HG03159 (cell line): ENCODE measurements around the gene DGKG.

ENCODE experiments used
- ATAC-seq: cut with Tn5 transposase; IDR thresholded peaks from one replicate; pipeline ENCODE4 v1.9.1; 2021; ENCODE audit warnings: mild to moderate bottlenecking, moderate library complexity; ENCODE audit not compliant: unreplicated experiment

The DGKG gene

DNA sequence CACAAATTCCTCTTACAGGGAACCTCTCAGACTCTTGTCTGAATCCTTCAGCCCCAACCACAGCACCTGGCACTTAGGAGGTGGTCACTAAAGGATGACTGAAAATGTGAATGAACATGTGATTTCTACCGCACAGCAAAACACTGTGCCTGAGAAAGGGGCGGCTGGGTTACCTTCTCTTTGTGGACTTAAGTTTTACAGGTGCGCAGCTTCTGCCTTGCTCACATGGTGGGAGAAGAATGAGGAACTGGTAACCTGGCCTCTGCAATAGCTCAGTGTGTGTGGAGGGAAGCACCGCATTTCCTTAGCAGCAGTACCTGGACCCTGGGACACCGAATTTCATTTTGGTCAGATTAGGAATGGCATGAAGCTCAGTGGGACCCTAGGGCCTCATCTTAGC lies 243.3 kb downstream of the DGKG start:
- no peak for ATAC-seq

DNA sequence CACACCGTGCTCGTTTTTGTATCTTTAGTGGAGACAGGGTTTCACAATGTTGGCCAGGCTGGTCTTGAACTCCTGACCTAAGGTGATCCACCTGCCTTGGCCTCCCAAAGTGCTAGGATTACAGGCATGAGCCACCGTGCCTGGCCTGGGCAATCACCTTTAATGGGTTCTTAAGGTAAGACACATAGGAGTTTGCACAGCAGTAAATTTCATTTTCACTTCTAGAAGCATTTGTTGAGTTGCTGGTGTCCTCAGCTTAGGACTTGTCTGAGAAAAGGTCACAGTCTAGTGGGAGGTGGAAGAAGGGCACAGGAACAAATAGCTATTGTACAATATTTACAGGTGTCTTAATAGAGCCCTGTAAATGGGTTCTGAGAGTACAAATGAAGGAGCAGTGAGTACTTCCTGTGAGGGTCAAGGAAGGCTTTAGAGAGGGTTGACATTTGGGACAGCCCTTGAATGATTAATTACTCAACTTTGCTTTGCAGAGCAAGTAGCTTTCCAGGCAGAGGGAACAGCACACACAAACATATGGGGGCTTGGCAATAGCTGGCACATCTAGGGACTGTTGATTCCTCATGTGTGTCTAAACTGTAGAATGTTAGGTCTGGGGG lies 244.4 kb downstream of the DGKG start:
- no peak for ATAC-seq

DNA sequence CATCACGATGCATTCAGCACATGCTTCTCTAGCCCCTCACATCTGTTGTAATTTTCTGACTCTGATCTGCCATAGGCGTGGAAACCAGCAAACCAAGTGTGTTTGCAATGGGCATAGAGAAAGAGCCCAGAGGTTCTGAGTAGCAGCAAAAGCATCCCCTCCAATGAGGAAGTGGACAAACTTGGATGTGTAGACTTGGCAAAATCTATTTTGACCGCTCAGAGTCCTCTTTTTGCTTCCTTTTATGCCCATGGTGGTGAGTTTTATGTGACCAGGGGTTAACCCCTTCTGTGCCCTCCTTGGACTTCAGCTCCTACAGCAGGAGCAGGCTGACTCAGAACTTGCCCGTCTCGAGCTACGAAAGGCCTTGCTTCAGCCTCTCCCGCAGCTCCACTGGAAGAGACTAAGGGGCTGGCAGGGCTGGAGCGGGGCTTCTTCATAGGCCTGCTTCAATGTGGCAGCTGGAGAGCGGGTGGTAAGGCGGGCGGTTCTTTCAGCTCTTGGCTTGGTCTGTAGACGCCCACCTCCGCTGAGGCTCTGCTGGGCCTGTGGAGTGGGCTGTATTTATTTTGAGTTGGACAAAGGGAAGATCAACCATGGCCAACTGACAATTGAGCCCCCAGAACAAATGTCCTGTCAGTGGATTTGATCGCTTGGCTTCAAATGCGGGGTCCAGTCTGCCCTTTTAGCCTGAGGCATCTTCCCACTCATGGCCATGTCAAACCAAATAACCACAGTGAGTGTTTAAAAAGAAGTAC lies 246.6 kb downstream of the DGKG start:
- ATAC-seq = no peak

DNA sequence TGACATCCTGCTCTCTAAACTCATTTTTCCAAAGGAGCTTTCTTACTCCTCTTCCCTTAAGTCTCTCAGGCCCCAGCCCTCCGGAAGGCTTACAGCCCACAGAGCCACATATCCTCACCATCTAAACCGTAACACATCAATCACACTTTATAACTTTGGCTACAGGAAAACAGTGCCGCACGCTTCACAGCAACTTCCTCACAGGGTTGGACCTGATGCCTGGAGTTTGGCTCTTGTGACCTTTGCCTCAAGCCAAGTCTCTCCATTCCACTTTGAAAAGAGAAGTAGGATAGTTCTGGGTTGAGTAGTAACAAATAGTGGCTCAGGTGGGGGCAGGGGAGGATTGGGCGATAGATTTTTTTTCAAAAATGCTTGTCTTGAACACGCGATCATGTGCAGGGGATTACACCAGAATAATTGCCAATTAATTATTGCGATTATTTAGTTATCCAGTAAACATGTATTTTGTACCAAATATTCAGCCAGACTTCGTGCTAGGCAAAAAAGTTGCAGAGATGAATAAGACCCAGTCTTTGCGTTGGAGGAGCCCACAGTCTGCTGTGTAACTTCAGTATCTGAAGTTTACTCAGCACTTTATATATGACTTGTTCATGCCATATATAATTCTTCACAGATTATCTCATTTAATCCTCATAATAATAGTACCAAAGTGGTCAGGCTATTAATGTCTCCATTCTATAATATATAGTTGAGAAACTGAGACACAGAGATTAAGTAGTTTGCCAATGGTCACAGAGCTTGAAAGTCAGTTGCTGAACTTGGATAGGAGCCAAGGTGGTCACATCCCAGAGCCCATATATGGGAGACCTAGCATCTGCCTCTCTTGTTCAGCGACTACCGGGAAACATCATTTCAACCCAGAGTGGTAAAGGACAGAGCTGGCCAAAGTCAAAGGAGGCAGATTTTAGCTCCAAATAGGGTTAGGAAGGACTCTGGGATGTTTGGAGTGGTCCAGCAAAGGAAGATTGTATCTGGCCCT lies 250.8 kb downstream of the DGKG start:
- no peak for ATAC-seq

DNA sequence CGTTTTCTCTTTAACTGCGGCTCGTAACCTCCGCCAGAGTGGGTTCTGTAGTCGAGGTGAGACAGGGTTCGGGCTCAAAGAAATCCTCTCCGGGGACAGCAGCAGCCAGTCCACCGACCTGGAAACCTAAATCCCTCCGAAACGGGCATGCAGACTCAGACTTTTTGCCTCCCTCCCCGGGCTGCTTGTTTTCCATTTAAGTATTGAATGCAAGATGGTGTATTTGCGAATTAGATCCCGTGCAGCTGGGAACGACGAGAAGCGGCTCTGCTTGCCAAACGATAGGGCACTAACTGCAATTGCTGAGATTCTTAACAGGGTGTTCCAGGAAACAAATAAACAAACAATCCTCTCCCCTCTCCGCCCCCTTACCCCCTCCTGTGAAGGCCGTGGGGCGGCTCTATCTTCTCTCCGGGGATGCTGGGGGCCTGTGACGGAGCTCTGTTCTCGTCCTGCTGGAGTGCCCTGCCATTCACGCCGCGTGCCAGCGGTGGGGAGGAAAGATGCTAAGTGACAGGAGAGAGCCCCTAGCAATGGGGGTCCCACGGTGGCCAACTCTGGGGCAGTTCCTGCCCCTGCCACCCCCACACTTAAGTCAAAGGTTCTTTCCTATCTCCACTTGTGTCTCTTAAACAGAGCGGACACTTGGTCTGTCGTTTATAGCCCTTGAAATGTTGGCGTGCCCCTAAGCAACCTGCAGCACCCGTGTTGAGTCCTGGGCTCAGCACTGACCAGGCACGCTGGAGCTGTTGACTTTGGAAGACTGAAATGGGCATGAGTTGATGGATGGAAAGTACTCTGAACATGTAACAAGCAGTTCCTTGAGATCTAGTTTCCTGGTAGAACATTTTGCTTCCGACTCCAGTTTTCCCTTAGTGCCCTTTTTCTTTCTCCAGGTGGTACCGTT lies 251.9 kb downstream of the DGKG start:
- no peak for ATAC-seq

DNA sequence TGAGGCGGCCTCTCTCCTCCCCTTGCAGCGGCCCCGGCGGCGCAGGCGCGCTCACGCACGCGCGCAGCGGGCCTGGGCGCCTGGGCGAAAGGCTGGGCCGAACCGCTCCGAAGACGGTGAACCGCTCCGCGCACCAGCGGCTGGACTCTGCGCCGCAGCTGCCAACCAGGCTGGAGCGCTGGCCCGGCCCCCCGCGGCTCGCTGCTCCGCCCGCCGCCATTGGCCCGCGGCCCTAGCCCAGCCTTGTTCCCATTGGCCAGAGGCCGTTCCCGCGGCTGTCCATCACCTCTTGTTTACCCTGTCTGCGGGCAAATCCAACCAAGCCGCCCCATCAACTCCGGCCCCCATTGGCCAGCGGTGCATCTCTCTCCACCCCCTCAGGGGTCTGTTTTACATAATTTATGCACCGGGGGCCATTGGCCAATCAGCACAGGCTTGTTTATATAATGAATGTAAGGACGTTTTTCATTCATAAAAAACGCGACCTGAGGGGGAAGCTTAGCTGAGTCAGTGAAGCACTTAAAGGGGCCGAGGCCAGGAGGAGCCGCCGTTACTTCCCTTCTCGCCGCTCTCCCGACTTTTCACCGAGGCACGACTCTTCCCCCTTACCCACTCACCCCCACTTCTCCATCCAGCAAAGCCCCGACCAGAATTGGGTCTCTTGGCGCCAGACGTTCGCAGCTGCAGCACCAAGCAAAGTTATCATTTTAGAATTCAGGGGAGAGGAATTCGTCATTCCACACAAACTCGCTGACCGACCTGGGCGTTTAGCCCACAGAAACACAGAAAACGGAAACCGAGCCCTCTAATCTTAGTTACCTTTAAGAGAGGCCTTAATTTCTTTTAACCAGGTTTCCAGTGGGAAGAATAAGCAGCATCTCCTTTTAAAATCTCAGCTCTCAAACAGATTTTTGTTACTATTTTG lies 252.8 kb downstream of the DGKG start, which contains the start of gene ETV5:
TSS of gene ETV5 (minus strand) at position 149 of the 925 bp plus-strand sequence. CDS start 3,221 bp downstream, outside the sequence.
- ATAC-seq = peak; percentile 96

DNA sequence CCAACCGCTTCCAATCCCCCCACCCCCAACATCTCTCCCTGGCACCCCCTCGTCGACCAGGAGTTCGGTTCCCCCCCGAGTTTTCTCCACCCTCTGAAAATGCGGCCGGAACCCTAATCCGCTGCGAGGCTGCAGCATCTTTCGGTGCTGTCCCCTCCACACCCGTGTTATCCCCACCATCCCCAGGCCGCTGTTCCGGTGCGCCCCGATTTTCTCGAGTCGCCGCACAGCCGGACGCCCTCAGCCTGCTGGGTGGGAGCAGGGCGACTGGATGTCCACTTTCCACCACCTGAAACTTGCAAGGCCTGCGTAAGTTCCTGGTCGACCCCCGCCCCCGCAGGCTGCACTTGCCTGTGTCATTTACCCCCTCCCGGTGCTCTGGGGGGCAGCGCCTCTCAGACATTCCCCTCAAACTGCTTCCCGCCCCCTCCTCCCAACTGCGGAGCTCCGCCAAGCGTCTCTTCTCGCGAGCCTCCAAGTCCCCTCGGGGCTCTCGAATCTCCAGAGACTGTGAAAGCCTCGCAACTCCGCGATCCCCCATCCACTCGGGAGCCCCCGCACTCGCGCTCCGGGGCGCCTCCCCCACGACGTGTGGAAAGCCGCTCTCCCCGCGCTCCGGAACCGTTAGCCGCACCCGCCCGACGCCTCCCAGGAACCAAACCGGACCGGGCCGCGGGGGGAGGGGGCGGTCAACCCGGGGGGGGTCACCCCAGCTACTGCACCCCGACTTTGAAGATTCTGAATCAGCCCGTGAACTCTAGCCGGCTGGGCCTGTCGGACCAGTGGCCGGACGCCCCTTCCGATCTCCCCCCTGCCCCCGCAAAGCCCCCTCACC lies 253.7 kb downstream of the DGKG start:
- ATAC-seq = peak; percentile 0

DNA sequence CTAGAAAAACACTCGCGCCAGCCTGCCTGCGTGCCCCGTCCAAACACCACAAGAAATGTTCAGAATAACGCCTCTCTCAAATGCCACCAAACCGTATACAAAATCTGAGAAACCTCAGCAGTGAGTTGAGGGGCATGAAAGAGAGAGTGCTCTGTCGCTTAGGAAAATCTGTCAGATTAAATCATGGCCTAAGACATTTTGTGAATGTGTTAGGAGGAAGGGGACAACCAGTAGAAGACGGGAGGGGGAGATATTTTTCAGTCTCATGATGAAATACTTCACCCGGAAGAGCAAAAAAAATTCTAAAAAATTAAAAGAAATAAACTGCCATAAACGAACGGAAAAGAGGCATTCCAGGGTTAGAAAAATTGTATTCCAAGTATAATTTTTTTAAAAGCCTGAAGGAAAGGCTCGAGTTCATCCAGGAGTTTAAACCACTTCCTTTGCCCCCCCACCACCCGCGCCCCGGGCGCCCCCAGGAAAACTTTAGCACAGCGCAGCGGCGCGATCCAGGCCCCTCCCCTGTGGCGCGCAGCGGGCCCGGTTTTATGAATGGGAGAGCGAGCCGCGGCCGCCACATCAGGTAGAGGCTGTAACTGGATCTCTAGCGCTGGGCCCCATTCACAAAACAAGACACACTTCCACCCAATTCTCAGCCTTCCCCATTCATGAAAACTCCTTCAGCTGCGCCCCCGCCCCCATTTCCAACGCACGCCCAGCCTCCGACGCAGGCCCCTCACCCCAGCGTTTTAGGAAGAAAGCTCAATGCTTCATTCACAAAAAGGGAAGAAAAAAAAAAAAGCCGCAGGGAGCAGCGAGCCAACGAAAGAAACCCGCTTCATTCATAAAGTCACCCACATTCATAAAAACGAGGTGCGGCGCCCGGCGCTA lies 254.6 kb downstream of the DGKG start:
- no peak for ATAC-seq

DNA sequence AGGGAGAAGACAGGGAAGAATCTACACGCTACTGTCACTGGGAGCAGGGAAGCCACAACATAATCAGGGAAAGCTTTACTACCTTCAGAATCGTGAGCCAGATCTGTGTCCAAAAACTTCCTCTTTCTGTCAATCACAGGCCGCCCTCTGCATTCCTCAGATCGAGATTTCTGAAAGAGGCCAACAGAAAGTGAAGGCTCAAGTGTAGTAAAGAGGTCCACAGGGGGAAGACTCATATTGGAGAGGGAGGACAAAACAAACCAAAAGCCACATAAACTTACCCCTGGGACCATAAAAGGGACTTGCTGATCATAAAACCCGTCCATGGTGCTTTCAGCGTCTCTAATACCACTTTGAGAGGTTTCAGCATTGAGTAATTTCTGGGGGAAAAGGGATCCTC lies 256.5 kb downstream of the DGKG start:
- ATAC-seq = no peak

DNA sequence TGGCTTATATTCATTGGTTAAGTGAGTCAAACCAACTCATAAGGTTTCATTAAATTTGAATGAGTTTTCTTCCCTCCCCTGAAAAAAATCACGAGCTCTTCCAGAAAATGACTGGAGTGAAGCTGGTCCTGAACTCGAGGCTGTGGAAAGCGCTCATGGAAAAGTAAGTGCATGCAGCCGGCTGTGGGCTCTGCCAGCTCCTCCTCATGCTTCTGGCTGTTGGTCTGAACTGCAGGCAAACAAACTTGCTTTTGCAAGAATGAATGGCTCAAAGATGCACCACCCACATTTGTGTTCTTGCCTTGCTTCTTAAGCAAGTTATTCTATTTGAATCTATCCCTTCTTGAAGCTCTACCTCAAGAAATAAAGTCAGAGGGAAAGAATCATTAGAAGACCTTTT lies 259.3 kb downstream of the DGKG start:
- ATAC-seq = no peak

DNA sequence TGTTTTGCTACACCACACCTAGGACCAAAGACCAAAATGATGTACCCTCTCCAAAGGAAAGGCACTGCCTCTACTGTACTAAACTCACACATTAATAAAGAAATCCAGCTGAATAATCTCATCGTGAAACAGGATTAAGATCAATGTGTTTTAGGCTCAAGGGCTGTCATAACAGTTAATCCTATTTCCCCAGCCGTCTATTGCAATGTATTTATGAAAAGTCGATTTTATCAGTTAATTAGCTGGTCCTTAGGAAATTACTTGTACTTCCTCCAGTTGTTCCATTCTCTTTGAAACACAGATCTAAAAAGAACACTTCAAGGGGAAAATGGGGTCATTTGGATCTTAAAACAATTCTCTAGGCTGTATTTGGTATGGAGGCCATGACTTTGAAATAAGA lies 261.6 kb downstream of the DGKG start:
- ATAC-seq = no peak

DNA sequence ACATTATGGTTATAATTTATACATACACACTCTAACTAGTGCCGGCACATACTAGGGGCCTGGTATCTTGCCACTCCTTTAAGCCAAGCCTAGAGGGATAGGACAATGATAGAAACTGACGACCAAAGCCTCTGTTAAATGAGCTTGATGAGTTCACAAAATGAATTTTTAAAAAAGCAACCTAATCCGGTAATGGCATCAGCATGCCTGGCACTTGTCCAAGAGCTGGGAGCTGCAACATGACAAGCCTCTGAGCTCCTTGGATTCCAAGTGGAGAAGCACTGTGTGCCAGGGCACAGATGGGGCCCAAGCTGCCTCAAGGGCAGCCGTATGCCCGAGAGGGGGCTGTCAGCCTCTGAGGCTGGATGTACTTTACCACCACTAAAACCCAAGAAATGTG lies 262.9 kb downstream of the DGKG start:
- no peak for ATAC-seq

DNA sequence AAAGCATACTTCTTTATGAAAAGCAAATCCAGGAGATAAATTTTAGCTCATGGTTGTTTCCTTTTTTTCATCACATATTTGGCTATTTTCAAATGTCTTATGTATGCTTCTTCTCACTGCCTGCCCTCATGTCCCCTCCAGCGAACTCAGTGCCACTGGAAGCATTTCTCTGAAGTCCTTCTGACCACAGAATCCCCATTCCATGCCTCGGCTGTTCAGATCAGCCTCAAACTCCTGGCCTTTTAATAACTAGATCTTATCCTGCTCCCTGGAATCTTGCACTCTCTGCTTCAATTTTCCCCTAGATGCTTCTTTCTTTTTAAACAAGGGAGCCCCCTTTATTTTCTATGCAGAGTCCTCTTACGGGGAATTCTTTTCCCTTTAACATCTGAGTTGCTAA lies 263.3 kb downstream of the DGKG start:
- no peak for ATAC-seq

DNA sequence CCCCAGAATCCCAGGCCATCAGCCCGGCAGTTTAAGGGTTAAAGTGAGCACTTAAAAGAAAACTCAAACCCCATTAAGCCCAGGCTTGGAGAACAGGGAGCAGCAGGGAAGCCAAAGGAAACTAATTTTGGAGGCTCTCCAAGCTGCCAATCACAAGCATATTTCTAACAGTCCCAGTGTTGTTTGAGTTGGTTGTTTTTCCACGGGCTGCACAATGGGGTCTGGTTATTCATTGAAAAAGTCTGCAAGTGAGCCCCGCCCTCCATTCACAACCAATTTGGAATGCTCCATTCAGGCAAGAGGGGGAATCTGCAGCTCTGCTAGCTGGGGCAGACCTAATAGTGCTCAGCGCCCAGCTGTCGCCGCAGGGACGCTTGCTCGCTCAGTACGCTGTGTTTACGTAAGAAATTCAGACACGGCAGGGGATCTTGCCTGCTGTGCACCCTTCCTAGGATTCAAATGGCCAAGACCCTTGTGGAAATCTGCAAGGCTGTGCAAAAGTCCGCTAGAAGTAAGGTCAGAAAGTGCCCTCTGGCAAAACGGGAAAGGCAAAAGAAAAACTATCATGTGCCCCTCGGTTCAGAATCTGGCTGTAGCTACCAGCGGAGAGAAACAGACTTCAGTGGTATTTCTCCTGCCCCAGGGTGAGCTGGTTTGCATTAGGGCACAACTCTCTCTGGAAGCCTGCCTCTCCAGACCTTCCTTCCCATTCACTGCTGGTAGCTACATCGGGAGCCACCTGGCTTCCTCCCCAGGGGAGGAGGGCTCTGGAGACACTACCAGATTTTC lies 264.2 kb downstream of the DGKG start:
- ATAC-seq = no peak

DNA sequence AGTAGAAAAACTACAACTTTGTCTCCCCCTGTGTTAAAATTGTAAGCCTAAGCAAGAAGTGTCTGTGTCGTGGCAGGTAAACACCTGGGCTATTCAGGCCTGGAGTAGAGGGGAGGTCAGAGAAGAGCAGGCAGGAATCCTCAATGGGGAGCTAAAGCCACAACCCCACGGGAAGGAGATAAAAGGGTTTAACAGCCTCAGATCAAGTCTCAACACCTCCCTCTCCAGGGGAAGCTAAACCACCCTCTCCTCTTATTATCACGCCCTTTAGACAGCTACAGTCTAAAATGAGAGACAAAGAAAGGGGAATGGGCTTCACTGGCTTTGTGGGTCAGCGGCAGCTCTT lies 264.7 kb downstream of the DGKG start:
- ATAC-seq = no peak
